GM23338 (cell line): Measurements from ENCODE around the gene LAMTOR4. TPM values are rescaled to one million over a fixed set of nuclear protein-coding genes. Genes with fewer than 3 reads are reported as not detected.

ENCODE experiments used
- ATAC-seq: fragments of 200-7000 bp; cut with Tn5 transposase; 3 replicates; pipeline ENCODE4 v1.9.1; 2020
- DNase-seq: peaks from one replicate; pipeline ENCODE4 v3.0.0-alpha.2; 2015; ENCODE audit warnings: low spot score
- H2AFZ ChIP-seq: fragments of 200-600 bp; sonication (generic); 2 replicates; pipeline ENCODE4 v1.8.0; 2016; ENCODE audit warnings: antibody characterized with exemption, mild to moderate bottlenecking, moderate library complexity
- H3F3A ChIP-seq: fragments of 200-600 bp; sonication (generic); replicated peaks from 2 replicates; pipeline ENCODE4 v1.8.0; 2017; ENCODE audit warnings: antibody characterized with exemption, mixed run types, low read depth
- H3K27ac ChIP-seq: fragments of 200-600 bp; sonication (generic); 2 replicates; pipeline ENCODE4 v1.6.1; 2016; ENCODE audit warnings: low read depth
- H3K27me3 ChIP-seq: fragments of 200-600 bp; sonication (generic); 2 replicates; pipeline ENCODE4 v1.8.0; 2016; ENCODE audit warnings: mild to moderate bottlenecking, mixed run types, moderate library complexity; ENCODE audit not compliant: insufficient read depth
- H3K36me3 ChIP-seq: fragments of 200-600 bp; sonication (generic); 2 replicates; pipeline ENCODE4 v1.8.0; 2016; ENCODE audit warnings: mild to moderate bottlenecking; ENCODE audit not compliant: insufficient read depth
- H3K4me1 ChIP-seq: fragments of 200-600 bp; sonication (generic); 2 replicates; pipeline ENCODE4 v1.8.0; 2016; ENCODE audit warnings: mild to moderate bottlenecking, moderate library complexity; ENCODE audit not compliant: insufficient read depth
- H3K4me2 ChIP-seq: fragments of 200-600 bp; sonication (generic); 2 replicates; pipeline ENCODE4 v1.7.1; 2017; ENCODE audit warnings: mixed run types
- H3K4me3 ChIP-seq: fragments of 200-600 bp; sonication (generic); 2 replicates; pipeline ENCODE4 v1.6.1; 2016; ENCODE audit warnings: mixed run types
- H3K79me2 ChIP-seq: fragments of 200-600 bp; sonication (generic); replicated peaks from 2 replicates; pipeline ENCODE4 v1.8.0; 2017; ENCODE audit warnings: mild to moderate bottlenecking; ENCODE audit not compliant: insufficient read depth
- H3K9me2 ChIP-seq: fragments of 200-600 bp; sonication (generic); 2 replicates; pipeline ENCODE4 v1.8.0; 2017; ENCODE audit not compliant: insufficient read depth
- H4K20me1 ChIP-seq: fragments of 200-600 bp; sonication (generic); replicated peaks from 2 replicates; pipeline ENCODE4 v1.8.0; 2017; ENCODE audit warnings: mild to moderate bottlenecking; ENCODE audit not compliant: insufficient read depth
- H3K27ac Mint-ChIP-seq: 2 replicates; pipeline ENCODE4 v1.8.0; 2020; ENCODE audit warnings: inconsistent platforms, mild to moderate bottlenecking, moderate library complexity, mixed read lengths
- H3K27me3 Mint-ChIP-seq: 3 replicates; pipeline ENCODE4 v1.8.0; 2022; ENCODE audit warnings: low read depth, mild to moderate bottlenecking, moderate library complexity, mixed read lengths, inconsistent platforms; ENCODE audit not compliant: insufficient read depth, poor library complexity
- H3K36me3 Mint-ChIP-seq: 3 replicates; pipeline ENCODE4 v1.8.0; 2021; ENCODE audit warnings: low read depth, mild to moderate bottlenecking, inconsistent platforms, moderate library complexity, mixed read lengths
- H3K4me1 Mint-ChIP-seq: 3 replicates; pipeline ENCODE4 v1.8.0; 2020; ENCODE audit warnings: mild to moderate bottlenecking, inconsistent platforms, mixed read lengths
- H3K4me3 Mint-ChIP-seq: 3 replicates; pipeline ENCODE4 v1.8.0; 2021; ENCODE audit warnings: moderate library complexity, mild to moderate bottlenecking, inconsistent platforms, mixed read lengths
- H3K9me3 Mint-ChIP-seq: 3 replicates; pipeline ENCODE4 v1.8.0; 2020; ENCODE audit warnings: moderate library complexity, mild to moderate bottlenecking, inconsistent platforms, mixed read lengths
- CREB1 ChIP-seq: fragments of 250-450 bp; sonication (Bioruptor Pico); IDR thresholded peaks from 2 replicates; pipeline ENCODE4 v1.5.0; 2020; ENCODE audit warnings: low read depth, mild to moderate bottlenecking, moderate library complexity
- EZH2phosphoT487 ChIP-seq: fragments of 200-600 bp; sonication (generic); IDR thresholded peaks from one replicate; pipeline ENCODE4 v1.8.1; 2018; ENCODE audit warnings: antibody characterized with exemption; ENCODE audit not compliant: unreplicated experiment
- JUNB ChIP-seq: IDR thresholded peaks from one replicate; pipeline ENCODE4 v1.6.1; 2016; ENCODE audit warnings: antibody characterized with exemption; ENCODE audit not compliant: unreplicated experiment
- NANOG ChIP-seq: IDR thresholded peaks from 2 replicates; pipeline ENCODE4 v1.6.1; 2016; ENCODE audit warnings: antibody characterized with exemption, borderline replicate concordance
- STAT1 ChIP-seq: IDR thresholded peaks from one replicate; pipeline ENCODE4 v1.6.1; 2016; ENCODE audit warnings: antibody characterized with exemption; ENCODE audit not compliant: unreplicated experiment
- ZNF331 ChIP-seq: fragments of 250-450 bp; sonication (Bioruptor Pico); IDR thresholded peaks from 2 replicates; pipeline ENCODE4 v1.5.0; 2020; ENCODE audit warnings: low read depth, mild to moderate bottlenecking, moderate library complexity
- polyA plus RNA-seq: library from polyadenylated mRNA; unstranded; fragments of >200 nt; fragmentation: Nextera tagmentation; extraction: Ambion mirVana; gene quantifications from 2 replicates; pipeline ENCODE4 v1.2.1, GENCODE V29; 2016
- total RNA-seq: library from RNA; depleted of rRNA; stranded (reverse); fragments of >200 nt; shearing (Covaris generic); gene quantifications from 2 replicates; pipeline ENCODE4 v1.2.3, GENCODE V29; 2014
- TF ChIP-seq, protein P1 (sequence below), 2 experiments: fragments of 200-600 bp in 1 of 2; sonication (generic) in 1 of 2; conservative IDR thresholded peaks; 2 replicates each; pipeline versions ENCODE4 v1.5.1 to v1.6.1; 2016 to 2017; ENCODE audit warnings: antibody characterized with exemption in 2 of 2, low read depth in 2 of 2, mild to moderate bottlenecking in 2 of 2, moderate library complexity in 1 of 2
- TF ChIP-seq, protein P2 (sequence below): fragments of 250-450 bp; sonication (Bioruptor Pico); IDR thresholded peaks from 2 replicates; pipeline ENCODE4 v1.5.0; 2020; ENCODE audit warnings: mild to moderate bottlenecking, moderate library complexity
- TF ChIP-seq, protein P3 (sequence below): IDR thresholded peaks from 2 replicates; pipeline ENCODE4 v1.6.1; 2016; ENCODE audit warnings: antibody characterized with exemption

The LAMTOR4 gene
- total and polyA plus RNA-seq, 2 experiments from 2014 or later = 145 to 333 TPM

DNA sequence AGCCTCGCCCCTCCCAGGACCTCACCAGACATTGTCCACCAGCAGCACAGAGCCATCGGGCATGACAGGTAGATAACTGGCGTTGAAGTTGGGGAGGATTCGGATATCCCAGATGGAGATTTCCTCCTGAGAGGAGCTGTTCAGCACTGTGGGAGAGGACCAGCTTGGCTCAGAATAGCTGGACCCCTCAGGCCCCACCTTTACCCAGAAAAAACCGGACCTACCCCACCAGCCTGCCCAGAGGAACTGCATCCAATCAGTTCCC lies 8.3 kb downstream of the LAMTOR4 start:
- Histone ChIP-seq H3K4me3 (peak overlapping the region; percentile 97; the same call in 1 of the 2 replicates), H3K79me2 (no peaks in the 10 kb centered on the region; the same call in 1 of the 2 replicates), H3K9me2 (no peaks in the 10 kb centered on the region), H3K4me1 (peaks cover 7% of the 10 kb centered on the region; the same call in 1 of the 2 replicates), H3F3A (peaks cover 35% of the 10 kb centered on the region), H3K4me2 (peak overlapping the region; percentile 88), H4K20me1 (peaks cover 14% of the 10 kb centered on the region), H3K36me3 (no peaks in the 10 kb centered on the region), H3K27ac (peak overlapping the region; percentile 74; the same call in 1 of the 2 replicates), H2AFZ (no peak overlapping the region), H3K27me3 (no peaks in the 10 kb centered on the region)
- Mint-ChIP-seq H3K9me3 (no peaks in the 10 kb centered on the region), H3K36me3 (peaks cover 51% of the 10 kb centered on the region), H3K4me1 (peaks cover 31% of the 10 kb centered on the region), H3K27me3 (peaks cover 24% of the 10 kb centered on the region), H3K4me3 (peak overlapping the region; percentile 83), H3K27ac (no peak overlapping the region; the same call in 1 of the 2 replicates)
- TF ChIP-seq EZH2phosphoT487 = no peak
- no peak for DNase-seq
- ATAC-seq = no peak

DNA sequence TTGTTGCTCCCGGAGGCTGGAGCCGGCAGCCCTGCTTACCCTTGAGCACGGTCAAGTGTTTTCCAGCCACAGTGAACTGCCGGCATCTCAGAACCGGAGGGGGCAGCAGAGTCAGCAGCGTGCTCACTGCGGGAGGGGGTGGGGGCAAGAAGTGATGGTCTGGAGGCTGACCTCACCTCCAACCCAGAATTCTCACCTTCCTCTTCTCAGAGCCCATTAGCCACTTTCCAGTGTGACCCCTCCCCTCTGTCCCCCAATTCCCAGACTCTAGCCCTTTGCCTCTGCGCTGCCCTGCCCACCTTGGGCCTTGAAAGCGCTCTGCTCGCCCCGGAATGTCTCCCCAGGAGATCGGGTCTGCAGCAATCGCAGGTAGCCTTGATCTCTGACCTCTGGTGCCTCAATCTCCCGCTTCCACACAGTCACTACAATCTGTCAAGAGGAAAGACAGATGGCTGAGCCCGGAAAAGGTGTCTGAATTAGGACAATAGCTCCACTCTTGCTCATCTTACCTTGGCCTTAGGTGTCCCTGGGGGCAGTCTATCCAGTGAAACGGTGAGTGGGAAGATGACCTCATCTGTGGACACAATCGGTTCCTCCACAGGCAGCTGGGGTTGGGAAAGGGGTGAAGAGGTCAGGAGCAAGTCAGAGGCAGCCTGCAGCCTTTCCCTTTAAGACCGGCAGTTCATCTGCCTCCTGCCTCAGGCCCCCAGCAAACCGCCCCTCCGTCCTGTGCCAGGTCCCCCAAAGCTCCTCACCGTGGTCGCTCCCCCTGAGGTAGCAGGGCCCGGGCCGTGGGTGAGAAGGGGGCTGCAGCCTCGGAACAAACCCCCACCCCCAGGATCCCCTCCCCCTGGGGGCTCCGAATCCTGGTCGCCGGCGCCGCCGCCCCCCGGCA lies 8.9 kb downstream of the LAMTOR4 start:
- H3K27me3 Mint-ChIP-seq = peaks cover 24% of the 10 kb centered on the region
- H4K20me1 ChIP-seq = peaks cover 8% of the 10 kb centered on the region
- H3K9me2 ChIP-seq = no peaks in the 10 kb centered on the region
- H3K36me3 Mint-ChIP-seq = peaks cover 45% of the 10 kb centered on the region
- H3K4me2 ChIP-seq = peak overlapping the region; percentile 88
- H3K27ac ChIP-seq = peak overlapping the region; percentile 74
- H3K4me1 ChIP-seq = peaks cover 4% of the 10 kb centered on the region; the same call in 1 of the 2 replicates
- ATAC-seq (peak; percentile 8), DNase-seq (peak; percentile 37)
- H3K4me1 Mint-ChIP-seq = peaks cover 27% of the 10 kb centered on the region
- peak overlapping the region; percentile 83 for H3K4me3 Mint-ChIP-seq
- H3K27me3 ChIP-seq = no peaks in the 10 kb centered on the region
- H3K9me3 Mint-ChIP-seq = no peaks in the 10 kb centered on the region
- peak overlapping the region; percentile 64; the same call in 1 of the 2 replicates for H3K27ac Mint-ChIP-seq
- H3K36me3 ChIP-seq = no peaks in the 10 kb centered on the region
- peaks cover 30% of the 10 kb centered on the region for H3F3A ChIP-seq
- no peaks in the 10 kb centered on the region; the same call in 1 of the 2 replicates for H3K79me2 ChIP-seq
- H2AFZ ChIP-seq = no peak overlapping the region
- H3K4me3 ChIP-seq = peak overlapping the region; percentile 97
- TF ChIP-seq CREB1 (CRISPR knock-in tag) (no peak), EZH2phosphoT487 (no peak), STAT1 (no peak), ZNF331 (CRISPR knock-in tag) (no peak), JUNB (no peak), NANOG (no peak)
- TF ChIP-seq, protein P1, sequence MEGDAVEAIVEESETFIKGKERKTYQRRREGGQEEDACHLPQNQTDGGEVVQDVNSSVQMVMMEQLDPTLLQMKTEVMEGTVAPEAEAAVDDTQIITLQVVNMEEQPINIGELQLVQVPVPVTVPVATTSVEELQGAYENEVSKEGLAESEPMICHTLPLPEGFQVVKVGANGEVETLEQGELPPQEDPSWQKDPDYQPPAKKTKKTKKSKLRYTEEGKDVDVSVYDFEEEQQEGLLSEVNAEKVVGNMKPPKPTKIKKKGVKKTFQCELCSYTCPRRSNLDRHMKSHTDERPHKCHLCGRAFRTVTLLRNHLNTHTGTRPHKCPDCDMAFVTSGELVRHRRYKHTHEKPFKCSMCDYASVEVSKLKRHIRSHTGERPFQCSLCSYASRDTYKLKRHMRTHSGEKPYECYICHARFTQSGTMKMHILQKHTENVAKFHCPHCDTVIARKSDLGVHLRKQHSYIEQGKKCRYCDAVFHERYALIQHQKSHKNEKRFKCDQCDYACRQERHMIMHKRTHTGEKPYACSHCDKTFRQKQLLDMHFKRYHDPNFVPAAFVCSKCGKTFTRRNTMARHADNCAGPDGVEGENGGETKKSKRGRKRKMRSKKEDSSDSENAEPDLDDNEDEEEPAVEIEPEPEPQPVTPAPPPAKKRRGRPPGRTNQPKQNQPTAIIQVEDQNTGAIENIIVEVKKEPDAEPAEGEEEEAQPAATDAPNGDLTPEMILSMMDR (conservative IDR thresholded peaks at IDR 0.05; ENCODE audit: low read depth in 2 of 2) = no peak; a peak in 1 of 4 replicates
- TF ChIP-seq, protein P2, sequence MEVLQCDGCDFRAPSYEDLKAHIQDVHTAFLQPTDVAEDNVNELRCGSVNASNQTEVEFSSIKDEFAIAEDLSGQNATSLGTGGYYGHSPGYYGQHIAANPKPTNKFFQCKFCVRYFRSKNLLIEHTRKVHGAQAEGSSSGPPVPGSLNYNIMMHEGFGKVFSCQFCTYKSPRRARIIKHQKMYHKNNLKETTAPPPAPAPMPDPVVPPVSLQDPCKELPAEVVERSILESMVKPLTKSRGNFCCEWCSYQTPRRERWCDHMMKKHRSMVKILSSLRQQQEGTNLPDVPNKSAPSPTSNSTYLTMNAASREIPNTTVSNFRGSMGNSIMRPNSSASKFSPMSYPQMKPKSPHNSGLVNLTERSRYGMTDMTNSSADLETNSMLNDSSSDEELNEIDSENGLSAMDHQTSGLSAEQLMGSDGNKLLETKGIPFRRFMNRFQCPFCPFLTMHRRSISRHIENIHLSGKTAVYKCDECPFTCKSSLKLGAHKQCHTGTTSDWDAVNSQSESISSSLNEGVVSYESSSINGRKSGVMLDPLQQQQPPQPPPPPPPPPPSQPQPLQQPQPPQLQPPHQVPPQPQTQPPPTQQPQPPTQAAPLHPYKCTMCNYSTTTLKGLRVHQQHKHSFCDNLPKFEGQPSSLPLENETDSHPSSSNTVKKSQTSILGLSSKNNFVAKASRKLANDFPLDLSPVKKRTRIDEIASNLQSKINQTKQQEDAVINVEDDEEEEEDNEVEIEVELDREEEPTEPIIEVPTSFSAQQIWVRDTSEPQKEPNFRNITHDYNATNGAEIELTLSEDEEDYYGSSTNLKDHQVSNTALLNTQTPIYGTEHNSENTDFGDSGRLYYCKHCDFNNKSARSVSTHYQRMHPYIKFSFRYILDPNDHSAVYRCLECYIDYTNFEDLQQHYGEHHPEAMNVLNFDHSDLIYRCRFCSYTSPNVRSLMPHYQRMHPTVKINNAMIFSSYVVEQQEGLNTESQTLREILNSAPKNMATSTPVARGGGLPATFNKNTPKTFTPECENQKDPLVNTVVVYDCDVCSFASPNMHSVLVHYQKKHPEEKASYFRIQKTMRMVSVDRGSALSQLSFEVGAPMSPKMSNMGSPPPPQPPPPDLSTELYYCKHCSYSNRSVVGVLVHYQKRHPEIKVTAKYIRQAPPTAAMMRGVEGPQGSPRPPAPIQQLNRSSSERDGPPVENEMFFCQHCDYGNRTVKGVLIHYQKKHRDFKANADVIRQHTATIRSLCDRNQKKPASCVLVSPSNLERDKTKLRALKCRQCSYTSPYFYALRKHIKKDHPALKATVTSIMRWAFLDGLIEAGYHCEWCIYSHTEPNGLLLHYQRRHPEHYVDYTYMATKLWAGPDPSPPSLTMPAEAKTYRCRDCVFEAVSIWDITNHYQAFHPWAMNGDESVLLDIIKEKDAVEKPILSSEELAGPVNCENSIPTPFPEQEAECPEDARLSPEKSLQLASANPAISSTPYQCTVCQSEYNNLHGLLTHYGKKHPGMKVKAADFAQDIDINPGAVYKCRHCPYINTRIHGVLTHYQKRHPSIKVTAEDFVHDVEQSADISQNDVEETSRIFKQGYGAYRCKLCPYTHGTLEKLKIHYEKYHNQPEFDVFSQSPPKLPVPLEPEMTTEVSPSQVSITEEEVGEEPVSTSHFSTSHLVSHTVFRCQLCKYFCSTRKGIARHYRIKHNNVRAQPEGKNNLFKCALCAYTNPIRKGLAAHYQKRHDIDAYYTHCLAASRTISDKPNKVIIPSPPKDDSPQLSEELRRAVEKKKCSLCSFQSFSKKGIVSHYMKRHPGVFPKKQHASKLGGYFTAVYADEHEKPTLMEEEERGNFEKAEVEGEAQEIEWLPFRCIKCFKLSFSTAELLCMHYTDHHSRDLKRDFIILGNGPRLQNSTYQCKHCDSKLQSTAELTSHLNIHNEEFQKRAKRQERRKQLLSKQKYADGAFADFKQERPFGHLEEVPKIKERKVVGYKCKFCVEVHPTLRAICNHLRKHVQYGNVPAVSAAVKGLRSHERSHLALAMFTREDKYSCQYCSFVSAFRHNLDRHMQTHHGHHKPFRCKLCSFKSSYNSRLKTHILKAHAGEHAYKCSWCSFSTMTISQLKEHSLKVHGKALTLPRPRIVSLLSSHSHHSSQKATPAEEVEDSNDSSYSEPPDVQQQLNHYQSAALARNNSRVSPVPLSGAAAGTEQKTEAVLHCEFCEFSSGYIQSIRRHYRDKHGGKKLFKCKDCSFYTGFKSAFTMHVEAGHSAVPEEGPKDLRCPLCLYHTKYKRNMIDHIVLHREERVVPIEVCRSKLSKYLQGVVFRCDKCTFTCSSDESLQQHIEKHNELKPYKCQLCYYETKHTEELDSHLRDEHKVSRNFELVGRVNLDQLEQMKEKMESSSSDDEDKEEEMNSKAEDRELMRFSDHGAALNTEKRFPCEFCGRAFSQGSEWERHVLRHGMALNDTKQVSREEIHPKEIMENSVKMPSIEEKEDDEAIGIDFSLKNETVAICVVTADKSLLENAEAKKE (CRISPR knock-in tag) = no peak
- TF ChIP-seq, protein P3, sequence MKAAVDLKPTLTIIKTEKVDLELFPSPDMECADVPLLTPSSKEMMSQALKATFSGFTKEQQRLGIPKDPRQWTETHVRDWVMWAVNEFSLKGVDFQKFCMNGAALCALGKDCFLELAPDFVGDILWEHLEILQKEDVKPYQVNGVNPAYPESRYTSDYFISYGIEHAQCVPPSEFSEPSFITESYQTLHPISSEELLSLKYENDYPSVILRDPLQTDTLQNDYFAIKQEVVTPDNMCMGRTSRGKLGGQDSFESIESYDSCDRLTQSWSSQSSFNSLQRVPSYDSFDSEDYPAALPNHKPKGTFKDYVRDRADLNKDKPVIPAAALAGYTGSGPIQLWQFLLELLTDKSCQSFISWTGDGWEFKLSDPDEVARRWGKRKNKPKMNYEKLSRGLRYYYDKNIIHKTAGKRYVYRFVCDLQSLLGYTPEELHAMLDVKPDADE = no peak
